GM12878 (cell line): ENCODE results near the gene MUC5AC. TPM values are rescaled to one million over a fixed set of nuclear protein-coding genes. Genes with fewer than 3 reads are reported as not detected.

Experiments used
- ATAC-seq: fragments of 200-7000 bp; cut with Tn5 transposase; 3 replicates; pipeline ENCODE4 v1.9.1; 2020; ENCODE audit warnings: mild to moderate bottlenecking, moderate library complexity
- BruUV-seq: library from RNA; stranded (reverse); fragments of 400-500 nt; replicated peaks from 2 replicates; lab custom pipeline; 2021; lab: Mats Ljungman, UMichigan
- CTCF ChIA-PET: fragments of 300-600 bp; sonication (Branson Sonifier 250); formaldehyde crosslinking; extraction: SDS; loops from one replicate; lab custom pipeline; 2021; ENCODE audit warnings: inconsistent platforms; lab: Yijun Ruan, JAX
- POLR2A ChIA-PET: fragments of 350-600 bp; formaldehyde crosslinking; extraction: SDS; loops from one replicate; lab custom pipeline; 2021; ENCODE audit warnings: inconsistent platforms; lab: Charles Lee
- RAD21 ChIA-PET: fragments of 300-600 bp; sonication (Branson Sonifier 250); formaldehyde crosslinking; loops from one replicate; lab custom pipeline; 2023; ENCODE audit warnings: antibody characterized with exemption; ENCODE audit not compliant: unreplicated experiment; lab: Charles Lee
- SMC1A ChIA-PET: fragments of 300-600 bp; sonication (Branson Sonifier 250); formaldehyde crosslinking; loops from one replicate; lab custom pipeline; 2023; ENCODE audit not compliant: unreplicated experiment, uncharacterized antibody; lab: Charles Lee
- DNase-seq: peaks from one replicate; pipeline ENCODE4 v3.0.0-alpha.2; 2011; ENCODE audit warnings: low read depth, low spot score
- FAIRE-seq: peaks from 3 replicates; lab custom pipeline; 2011; peaks lifted over from hg19 to GRCh38; lab: Jason Lieb, UNC
- H2AFZ ChIP-seq: 2 replicates; pipeline ENCODE4 v1.6.0; 2011; ENCODE audit warnings: low read depth, low read length, control low read depth; ENCODE audit not compliant: control insufficient read depth
- H3K27ac ChIP-seq: 2 replicates; pipeline ENCODE4 v1.5.1; 2011; ENCODE audit warnings: control low read depth; ENCODE audit not compliant: control insufficient read depth, insufficient read depth
- H3K27me3 ChIP-seq, 2 experiments: replicated peaks in 1 of 2; 2 replicates each; pipeline versions ENCODE4 v1.6.0 to v1.6.1; 2011; ENCODE audit warnings: low read length in 1 of 2; ENCODE audit not compliant: control insufficient read depth in 2 of 2, insufficient read depth in 2 of 2
- H3K36me3 ChIP-seq, 2 experiments: 2 replicates each; pipeline ENCODE4 v1.5.1; 2011; ENCODE audit warnings: low read length in 1 of 2; ENCODE audit not compliant: control insufficient read depth in 2 of 2, insufficient read depth in 2 of 2
- H3K4me1 ChIP-seq: 2 replicates; pipeline ENCODE4 v1.6.1; 2011; ENCODE audit warnings: mild to moderate bottlenecking, low read length, moderate library complexity, mixed read lengths; ENCODE audit not compliant: control insufficient read depth, insufficient read depth
- H3K4me2 ChIP-seq: 2 replicates; pipeline ENCODE4 v1.6.0; 2011; ENCODE audit warnings: control low read depth; ENCODE audit not compliant: control insufficient read depth, insufficient read depth
- H3K4me3 ChIP-seq: fragments of 200-600 bp; sonication (generic); 2 replicates; pipeline ENCODE4 v1.5.1; 2016
- H3K79me2 ChIP-seq: 2 replicates; pipeline ENCODE4 v1.6.0; 2011; ENCODE audit warnings: low read length; ENCODE audit not compliant: control insufficient read depth, insufficient read depth
- H3K9ac ChIP-seq: 2 replicates; pipeline ENCODE4 v1.8.0; 2011; ENCODE audit warnings: low read length, control low read depth, mixed read lengths; ENCODE audit not compliant: control insufficient read depth, insufficient read depth
- H3K9me3 ChIP-seq: replicated peaks from 3 replicates; pipeline ENCODE4 v1.5.1; 2011; ENCODE audit warnings: mild to moderate bottlenecking, low read length; ENCODE audit not compliant: control insufficient read depth, insufficient read depth
- H4K20me1 ChIP-seq: 2 replicates; pipeline ENCODE4 v1.6.0; 2011; ENCODE audit not compliant: control insufficient read depth, insufficient read depth
- MXI1 ChIP-seq: fragments of 150-350 bp; IDR thresholded peaks from 2 replicates; pipeline ENCODE4 v1.6.1; 2011; ENCODE audit warnings: low read depth, mild to moderate bottlenecking, inconsistent platforms, low read length, improper control_type of control experiment
- NR2C2 ChIP-seq: IDR thresholded peaks from 2 replicates; pipeline ENCODE4 v1.6.1; 2011; ENCODE audit warnings: borderline replicate concordance, low read depth; ENCODE audit not compliant: control insufficient read depth, insufficient read length
- NR2F1 ChIP-seq: fragments of 450-650 bp; conservative IDR thresholded peaks from 2 replicates; pipeline ENCODE4 v1.6.1; 2017; ENCODE audit warnings: mild to moderate bottlenecking
- POLR2A ChIP-seq: IDR thresholded peaks from 2 replicates; pipeline ENCODE4 v1.6.1; 2011; ENCODE audit warnings: low read depth, mild to moderate bottlenecking, low read length
- POU2F2 ChIP-seq: IDR thresholded peaks from 3 replicates; pipeline ENCODE4 v1.6.1; 2011; ENCODE audit warnings: low read depth, mild to moderate bottlenecking, low read length, borderline replicate concordance
- RELB ChIP-seq: fragments of 450-650 bp; IDR thresholded peaks from 2 replicates; pipeline ENCODE4 v1.6.1; 2017; ENCODE audit warnings: low read depth, mild to moderate bottlenecking, moderate library complexity
- SIN3A ChIP-seq: IDR thresholded peaks from 2 replicates; pipeline ENCODE4 v1.6.1; 2012; ENCODE audit warnings: low read depth, low read length, improper control_type of control experiment
- ZBED1 ChIP-seq: IDR thresholded peaks from 2 replicates; pipeline ENCODE4 v1.6.1; 2016; ENCODE audit warnings: borderline replicate concordance
- WGBS: methylation state at CpG from one replicate; pipeline ENCODE4 v1.1.6; 2016; ENCODE audit warnings: low lambda C conversion rate; ENCODE audit not compliant: insufficient replicate concordance, insufficient coverage; ENCODE audit errors: missing lambda C conversion rate; 5-methylcytosine and 5-hydroxymethylcytosine counted together
- in situ Hi-C: fragments of 300-500 bp; cut with MboI; formaldehyde crosslinking; loops from 9 replicates; pipeline ENCODE4 v1.14.3; 2018; ENCODE audit warnings: mixed read lengths
- intact Hi-C: fragments of 100-400 bp; cut with micrococcal nuclease; formaldehyde crosslinking; loops from one replicate; pipeline ENCODE4 v1.14.2; 2022; ENCODE audit not compliant: unreplicated experiment
- polyA plus RNA-seq, 11 experiments: library from polyadenylated mRNA; depleted of rRNA in 4 of 11; unstranded in 6 of 11; stranded (reverse) in 5 of 11; fragments of >200 nt; fragmentation: Nextera tagmentation in 4 of 11; fragmentation: Illumina TruSeq in 1 of 11; extraction: Ambion mirVana in 4 of 11; extraction: Trizol in 1 of 11; gene quantifications; 1 replicate in 1 of 11; 2 replicates in 10 of 11; pipeline versions ENCODE4 v1.2.1 to v1.2.3, GENCODE V29; 2011 to 2016; ENCODE audit warnings: inconsistent platforms in 2 of 11, missing spikeins in 2 of 11, low read depth in 1 of 11
- total RNA-seq, 4 experiments: library from RNA; depleted of rRNA in 3 of 4; stranded (reverse); fragments of >200 nt in 3 of 4; fragmentation: Illumina TruSeq in 1 of 4; extraction: Trizol in 1 of 4; gene quantifications; 2 replicates each; pipeline versions ENCODE4 v1.2.1 to v1.2.3, GENCODE V29; 2013 to 2021

The MUC5AC gene
- total and polyA plus RNA-seq, 10 of the 15 experiments (the other 5 are each of a cell fraction or from before 2014, with no cell fraction given) = under 0.01 to 0.01 TPM; not detected in 8

- H3K79me2 ChIP-seq = no peaks in the 10 kb centered on the region
- ChIA-PET POLR2A (no interaction called here), CTCF (no interaction called here), RAD21 (no interaction called here), SMC1A (no interaction called here)
- H3K36me3 ChIP-seq = no peaks in the 10 kb centered on the region
- intact Hi-C loops = no loop called here
- DNase-seq (no peak), ATAC-seq (no peak), FAIRE-seq (no peak)
- no peaks in the 10 kb centered on the region for H4K20me1 ChIP-seq
- no TSS peak for BruUV-seq
- no peak overlapping the region for H3K27ac ChIP-seq
- H3K27me3 ChIP-seq = no peaks in the 10 kb centered on the region
- no peak overlapping the region for H3K4me3 ChIP-seq
- H3K4me1 ChIP-seq = no peaks in the 10 kb centered on the region
- H3K9me3 ChIP-seq = peaks cover under 1% of the 10 kb centered on the region; the same call in 1 of the 3 replicates
- TF ChIP-seq SIN3A (no peak), POU2F2 (no peak), NR2F1 (no peak), NR2C2 (no peak), RELB (no peak), POLR2A (no peak), MXI1 (no peak), ZBED1 (no peak)
- in situ Hi-C loops = no loop called here
- no peak overlapping the region for H3K4me2 ChIP-seq
- WGBS = 1% methylated on average over 8 of the region's 8 CpGs
- no peak overlapping the region for H2AFZ ChIP-seq
- no peak overlapping the region for H3K9ac ChIP-seq
Measured at GRCh38 chr11:1138097-1138496, 19.7 kb upstream of the MUC5AC start.
